ENCODE results near the gene TAS1R3.

GRCh38 chr1:1340791-1341548 is 9.9 kb downstream of the TAS1R3 start:
- TF ChIP-seq GATA2 (IDR thresholded peaks at IDR 0.05; ENCODE audit: low read depth, low read length), result no peak
- no peak for TF ChIP-seq GATA3 (IDR thresholded peaks at IDR 0.05; ENCODE audit: low read depth, low read length)
